IPS DF 4.7 (cell line): ENCODE measurements around the gene DNTT.
"Not testable (repeated sequence)": the region's sequence is repeated elsewhere in the genome, so short reads cannot be mapped to it uniquely, and the experiment has no call there.

Experiments used
- DNase-seq: peaks from one replicate; pipeline ENCODE4 v3.0.0-alpha.2; 2013; ENCODE audit warnings: low spot score; ENCODE audit errors: extremely low read depth

The DNTT gene

GRCh38 chr10:96276426-96276825 lies 27.8 kb upstream of the DNTT start:
- DNase-seq = no peak

GRCh38 chr10:96276831-96277230 lies 27.4 kb upstream of the DNTT start:
- no peak for DNase-seq

GRCh38 chr10:96279191-96279641 lies 25.0 kb upstream of the DNTT start:
- DNase-seq = no peak

DNA sequence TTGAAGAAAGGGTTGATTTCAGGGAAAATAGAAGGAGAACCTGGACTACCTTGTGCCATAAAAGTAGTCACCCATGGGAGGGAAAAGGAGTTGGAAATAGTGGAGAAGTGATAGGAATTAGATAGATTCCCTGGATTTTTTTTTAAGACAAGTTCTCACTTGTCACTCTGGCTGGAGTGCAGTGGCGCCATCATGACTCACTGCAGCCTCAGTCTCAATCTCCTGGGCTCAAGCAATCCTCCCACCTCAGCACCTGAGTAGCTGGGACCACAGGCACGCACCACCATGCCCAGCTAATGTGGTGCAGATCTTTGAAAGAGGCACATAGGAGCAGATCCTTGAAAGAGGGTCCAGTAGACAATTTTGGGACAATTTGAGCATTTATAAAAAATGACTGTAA lies 23.4 kb upstream of the DNTT start:
- DNase-seq = no peak

GRCh38 chr10:96281444-96282029 lies 22.7 kb upstream of the DNTT start:
- DNase-seq = no peak

DNA sequence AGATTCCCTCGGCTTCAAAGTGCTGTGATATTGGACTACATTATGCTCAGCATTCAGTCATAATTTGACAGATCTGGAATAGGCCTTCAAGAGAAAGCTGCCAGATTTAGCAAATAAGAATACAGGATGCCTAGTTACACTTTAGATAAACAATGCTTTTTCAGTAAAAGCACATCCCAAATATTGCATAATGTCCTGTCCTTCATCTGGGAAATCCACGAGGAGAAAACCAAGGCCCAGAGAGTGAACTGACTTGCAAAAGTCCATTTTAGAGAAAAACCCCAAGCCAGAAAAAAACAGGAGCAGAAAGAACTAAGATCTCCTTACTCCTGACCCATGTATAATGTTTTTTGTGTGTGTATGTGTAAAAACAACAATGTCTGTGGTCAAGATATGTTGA lies 20.9 kb upstream of the DNTT start:
- DNase-seq = no peak

DNA sequence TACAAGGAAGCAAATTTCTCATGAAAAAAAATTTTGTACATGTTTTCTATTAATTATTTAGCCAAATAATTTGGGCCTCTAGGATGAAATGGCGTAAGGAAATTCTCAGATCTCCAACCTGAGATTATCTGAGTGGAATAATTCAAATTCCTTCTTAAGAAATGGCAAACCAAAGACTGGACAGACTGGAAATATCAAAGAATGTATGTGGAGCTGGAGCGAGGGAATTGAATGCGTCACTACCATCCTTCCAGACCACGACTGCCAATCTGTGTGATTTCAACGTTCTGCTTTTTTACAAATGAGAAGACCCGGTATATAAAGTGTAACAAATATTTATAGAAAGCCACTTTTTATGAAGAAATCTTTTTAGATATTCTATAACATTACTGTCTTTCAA lies 20.5 kb upstream of the DNTT start:
- no peak for DNase-seq

- DNase-seq = no peak
Observed at GRCh38 chr10:96285331-96285752, 18.9 kb upstream of the DNTT start.

DNA sequence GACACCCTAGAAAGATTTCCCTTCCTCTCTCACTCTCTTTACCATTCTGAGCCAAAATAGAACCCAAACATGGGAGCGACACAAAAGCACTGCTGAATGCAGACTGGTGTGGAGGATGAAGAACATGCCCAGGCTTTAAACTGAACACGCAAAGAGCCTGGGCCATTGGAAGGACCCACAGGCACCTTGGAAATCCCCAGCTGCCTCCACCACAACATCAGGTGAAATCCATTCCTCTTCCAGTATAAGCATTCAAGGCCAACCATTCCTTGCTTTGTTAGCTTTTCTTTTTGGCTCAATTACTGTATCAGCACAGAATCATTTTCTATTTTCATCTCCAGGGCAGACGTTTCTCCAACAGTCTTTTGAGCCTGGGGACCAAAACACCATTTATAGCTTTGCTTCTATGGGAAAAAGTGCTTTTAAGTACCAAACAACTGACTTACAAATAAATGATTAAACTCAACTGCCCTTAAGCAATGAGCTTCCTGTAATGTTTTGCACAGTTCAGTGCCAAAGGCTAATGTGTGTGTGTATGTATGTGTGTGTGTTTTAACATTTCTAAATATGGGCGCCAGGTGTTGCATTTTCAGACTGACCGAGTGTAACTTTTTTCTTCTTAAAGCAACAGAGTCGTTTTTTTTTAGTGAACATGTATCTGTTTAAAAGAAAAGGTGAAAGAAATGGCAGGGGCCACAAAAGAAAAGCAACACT lies 16.7 kb upstream of the DNTT start:
- DNase-seq = no peak

- no peak for DNase-seq
Observed at GRCh38 chr10:96288151-96288621, 16.0 kb upstream of the DNTT start.

GRCh38 chr10:96289218-96289910 lies 14.9 kb upstream of the DNTT start:
- DNase-seq = no peak

- DNase-seq = no peak
Observed at GRCh38 chr10:96290368-96291133, 13.7 kb upstream of the DNTT start.

GRCh38 chr10:96292971-96293920 lies 11.0 kb upstream of the DNTT start:
- no peak for DNase-seq

- no peak for DNase-seq
Observed at GRCh38 chr10:96295475-96295874, 8.8 kb upstream of the DNTT start.

- DNase-seq = no peak
Observed at GRCh38 chr10:96297486-96297885, 6.7 kb upstream of the DNTT start.

GRCh38 chr10:96298362-96298761 lies 5.9 kb upstream of the DNTT start:
- DNase-seq = no peak

DNA sequence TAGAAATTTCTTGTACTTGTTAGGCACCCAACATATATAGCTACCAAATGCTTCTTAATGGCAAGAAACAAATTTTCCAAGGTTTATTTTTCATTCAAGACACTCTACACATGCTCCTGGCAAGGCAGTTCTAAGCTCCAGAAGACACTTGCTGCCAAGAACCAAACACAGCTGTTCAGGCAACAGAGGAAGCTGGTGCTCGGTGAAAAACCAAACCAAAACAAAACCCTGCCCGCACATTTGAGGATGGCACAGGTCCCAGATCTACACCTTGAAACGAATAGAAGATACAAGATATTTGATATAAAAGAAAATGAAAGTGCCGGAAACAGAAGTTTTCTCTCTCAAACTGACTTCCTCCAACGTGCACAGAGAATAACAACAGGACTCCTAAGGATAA lies 4.9 kb upstream of the DNTT start:
- no peak for DNase-seq

- no peak for DNase-seq
Observed at GRCh38 chr10:96301616-96302015, 2.6 kb upstream of the DNTT start.

DNA sequence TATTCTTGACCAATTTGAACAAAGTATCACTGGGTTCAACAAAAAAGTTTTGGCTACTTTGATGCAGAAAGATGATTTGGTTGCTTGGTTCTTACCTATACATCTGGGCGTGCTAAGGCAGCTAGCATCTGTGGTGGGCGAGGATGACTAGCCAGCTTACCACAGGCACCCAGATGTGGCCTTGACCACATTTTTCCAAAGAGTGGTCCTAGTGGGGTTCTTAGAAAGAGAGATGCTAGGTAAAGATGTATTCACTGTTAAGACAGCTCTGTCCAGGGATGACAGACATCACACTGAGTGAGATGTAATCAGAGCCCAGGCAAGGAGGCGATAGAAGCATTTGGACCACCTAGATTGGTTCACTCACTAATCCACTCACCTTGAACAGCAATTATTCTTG lies 785 bp downstream of the DNTT start:
- no peak for DNase-seq

- DNase-seq = no peak
Observed at GRCh38 chr10:96306516-96306915, 2.3 kb downstream of the DNTT start.

DNA sequence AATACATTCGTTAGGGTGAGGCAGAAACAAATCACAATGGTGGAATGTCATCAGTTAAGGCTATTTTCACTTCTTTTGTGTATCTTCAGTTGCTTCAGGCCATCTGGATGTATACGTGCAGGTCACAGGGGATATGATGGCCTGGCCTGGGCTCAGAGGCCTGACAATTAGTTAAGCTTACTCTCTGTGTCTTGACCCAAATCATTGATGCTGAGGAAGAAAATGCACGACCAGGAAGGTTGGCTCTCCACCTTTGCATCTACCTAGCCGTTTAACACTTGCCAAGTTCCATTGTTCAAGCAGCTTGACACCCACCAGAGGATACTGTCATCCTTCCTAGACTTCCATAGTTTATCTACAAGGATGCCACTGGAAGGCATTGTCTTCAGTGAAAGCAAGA lies 4.6 kb downstream of the DNTT start:
- DNase-seq = not testable (repeated sequence)
